ENCODE measurements around the gene RAB27B. TPM values are rescaled to one million over a fixed set of nuclear protein-coding genes. Genes with fewer than 3 reads are reported as not detected.

The RAB27B gene
- total RNA-seq, 2 experiments from 2014 or later = 0.52 TPM; not detected in 1

- Mint-ChIP-seq H3K4me1 (ENCODE audit: low read depth) (peaks cover 2% of the 10 kb centered on the region), H3K27ac (no peak overlapping the region), H3K36me3 (ENCODE audit: low read depth) (no peaks in the 10 kb centered on the region), H3K4me3 (no peak overlapping the region), H3K27me3 (ENCODE audit: low read depth) (no peaks in the 10 kb centered on the region), H3K9me3 (no peaks in the 10 kb centered on the region)
- intact Hi-C loops (cut with micrococcal nuclease) = no loop called here
- DNase-seq = no peak
- CTCF ChIA-PET = interaction anchor here (0.5 to 1.0 kb wide), 3 partner anchors 48 to 120 kb away, joined by 3 to 4 read pairs (median 4); no protein-coding TSS in a partner anchor
Measured at GRCh38 chr18:54926593-54927325, 98.5 kb downstream of the RAB27B start.

- H3K27ac Mint-ChIP-seq = no peak overlapping the region
- H3K36me3 Mint-ChIP-seq (ENCODE audit: low read depth) = no peaks in the 10 kb centered on the region
- DNase-seq = no peak
- no peaks in the 10 kb centered on the region for H3K9me3 Mint-ChIP-seq
- H3K27me3 Mint-ChIP-seq (ENCODE audit: low read depth) = no peaks in the 10 kb centered on the region
- CTCF ChIA-PET = no interaction called here
- peaks cover 2% of the 10 kb centered on the region for H3K4me1 Mint-ChIP-seq (ENCODE audit: low read depth)
- H3K4me3 Mint-ChIP-seq = no peak overlapping the region
- intact Hi-C loops (cut with micrococcal nuclease) = no loop called here
Measured at GRCh38 chr18:54928236-54928635, 100.0 kb downstream of the RAB27B start.

GRCh38 chr18:54931152-54931551, 102.9 kb downstream of the RAB27B start:
- DNase-seq = no peak
- H3K27ac Mint-ChIP-seq = no peak overlapping the region

GRCh38 chr18:54932472-54932871, 104.2 kb downstream of the RAB27B start:
- H3K9me3 Mint-ChIP-seq = no peaks in the 10 kb centered on the region
- H3K27me3 Mint-ChIP-seq (ENCODE audit: low read depth) = no peaks in the 10 kb centered on the region
- intact Hi-C loops (cut with micrococcal nuclease) = no loop called here
- no peak overlapping the region for H3K4me3 Mint-ChIP-seq
- H3K27ac Mint-ChIP-seq = no peak overlapping the region
- no peaks in the 10 kb centered on the region for H3K4me1 Mint-ChIP-seq (ENCODE audit: low read depth)
- no peaks in the 10 kb centered on the region for H3K36me3 Mint-ChIP-seq (ENCODE audit: low read depth)
- CTCF ChIA-PET = no interaction called here
- DNase-seq = no peak

More at GRCh38 chr18:54931152-54931551, 102.9 kb downstream of the RAB27B start:
- Mint-ChIP-seq H3K9me3 (no peaks in the 10 kb centered on the region), H3K27me3 (ENCODE audit: low read depth) (no peaks in the 10 kb centered on the region), H3K36me3 (ENCODE audit: low read depth) (no peaks in the 10 kb centered on the region), H3K4me1 (ENCODE audit: low read depth) (no peaks in the 10 kb centered on the region), H3K4me3 (no peak overlapping the region)
- CTCF ChIA-PET = interaction anchor here (1.0 kb wide), 1 partner anchor 14 kb away, joined by 6 read pairs; no protein-coding TSS in a partner anchor
- intact Hi-C loops (cut with micrococcal nuclease) = no loop called here

GRCh38 chr18:54938506-54938905, 110.2 kb downstream of the RAB27B start:
- no peak overlapping the region for H3K27ac Mint-ChIP-seq
- CTCF ChIA-PET = interaction anchor here (0.6 kb wide), 1 partner anchor 1556 kb away, joined by 4 read pairs; no protein-coding TSS in a partner anchor
- H3K36me3 Mint-ChIP-seq (ENCODE audit: low read depth) = no peaks in the 10 kb centered on the region
- H3K4me3 Mint-ChIP-seq = no peak overlapping the region
- no peaks in the 10 kb centered on the region for H3K9me3 Mint-ChIP-seq
- no peaks in the 10 kb centered on the region for H3K27me3 Mint-ChIP-seq (ENCODE audit: low read depth)
- no peak for DNase-seq
- H3K4me1 Mint-ChIP-seq (ENCODE audit: low read depth) = no peaks in the 10 kb centered on the region
- intact Hi-C loops (cut with micrococcal nuclease) = no loop called here

GRCh38 chr18:54939361-54939917, 111.2 kb downstream of the RAB27B start:
- no peak for DNase-seq
- intact Hi-C loops (cut with micrococcal nuclease) = no loop called here

GRCh38 chr18:54942144-54942543, 113.9 kb downstream of the RAB27B start:
- no peak overlapping the region for H3K4me3 Mint-ChIP-seq
- intact Hi-C loops (cut with micrococcal nuclease) = no loop called here
- no peaks in the 10 kb centered on the region for H3K9me3 Mint-ChIP-seq
- H3K4me1 Mint-ChIP-seq (ENCODE audit: low read depth) = peaks cover 14% of the 10 kb centered on the region
- H3K27ac Mint-ChIP-seq = no peak overlapping the region
- H3K27me3 Mint-ChIP-seq (ENCODE audit: low read depth) = no peaks in the 10 kb centered on the region
- no peak for DNase-seq
- no peaks in the 10 kb centered on the region for H3K36me3 Mint-ChIP-seq (ENCODE audit: low read depth)
- CTCF ChIA-PET = no interaction called here

More at GRCh38 chr18:54939361-54939917, 111.2 kb downstream of the RAB27B start:
- H3K36me3 Mint-ChIP-seq (ENCODE audit: low read depth) = no peaks in the 10 kb centered on the region
- no peaks in the 10 kb centered on the region for H3K4me1 Mint-ChIP-seq (ENCODE audit: low read depth)
- H3K4me3 Mint-ChIP-seq = no peak overlapping the region
- CTCF ChIA-PET = interaction anchor here (0.6 kb wide), 1 partner anchor 893 kb away, joined by 3 read pairs; no protein-coding TSS in a partner anchor
- no peaks in the 10 kb centered on the region for H3K9me3 Mint-ChIP-seq
- H3K27ac Mint-ChIP-seq = no peak overlapping the region
- no peaks in the 10 kb centered on the region for H3K27me3 Mint-ChIP-seq (ENCODE audit: low read depth)

- no peak for DNase-seq
- H3K4me3 Mint-ChIP-seq = no peak overlapping the region
- peaks cover 14% of the 10 kb centered on the region for H3K4me1 Mint-ChIP-seq (ENCODE audit: low read depth)
- intact Hi-C loops (cut with micrococcal nuclease) = no loop called here
- no peaks in the 10 kb centered on the region for H3K36me3 Mint-ChIP-seq (ENCODE audit: low read depth)
- no peaks in the 10 kb centered on the region for H3K27me3 Mint-ChIP-seq (ENCODE audit: low read depth)
- CTCF ChIA-PET = no interaction called here
- no peak overlapping the region for H3K27ac Mint-ChIP-seq
- no peaks in the 10 kb centered on the region for H3K9me3 Mint-ChIP-seq
Measured at GRCh38 chr18:54942569-54942968, 114.3 kb downstream of the RAB27B start.

Other genes with a start within 250 kb of the RAB27B start
- not detected for gene DYNAP, start 237.2 kb upstream of the RAB27B start, total RNA-seq
- not detected for gene CCDC68, start 131.0 kb downstream of the RAB27B start, total RNA-seq